HG03457 (cell line): Measurements from ENCODE around the gene UBASH3A.
A peak's percentile ranks its signal among the peaks of the same experiment; 100 is the strongest.

Experiments used
- ATAC-seq: cut with Tn5 transposase; IDR thresholded peaks from one replicate; pipeline ENCODE4 v1.9.1; 2021; ENCODE audit warnings: moderate number of reproducible peaks; ENCODE audit not compliant: unreplicated experiment

UBASH3A gene

DNA sequence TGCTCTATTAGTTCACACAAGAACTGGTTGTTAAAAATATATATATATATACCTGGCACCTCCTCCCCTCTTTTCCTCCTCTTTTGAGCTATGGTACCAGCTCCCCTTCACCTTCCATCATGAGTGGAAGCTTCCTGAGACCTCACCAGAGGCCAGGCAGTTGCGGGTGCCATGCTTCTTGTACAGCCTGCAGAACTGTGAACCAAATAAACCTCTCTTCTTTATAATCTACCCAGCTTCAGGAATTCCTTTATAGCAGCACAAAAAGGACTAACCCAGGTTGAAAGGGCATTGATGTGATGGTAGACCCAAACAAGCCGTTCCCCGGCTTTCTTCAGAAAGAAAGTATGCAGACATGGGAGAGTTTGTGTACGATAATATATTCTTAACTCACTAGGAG is 77.5 kb downstream of the UBASH3A start:
- ATAC-seq = no peak

DNA sequence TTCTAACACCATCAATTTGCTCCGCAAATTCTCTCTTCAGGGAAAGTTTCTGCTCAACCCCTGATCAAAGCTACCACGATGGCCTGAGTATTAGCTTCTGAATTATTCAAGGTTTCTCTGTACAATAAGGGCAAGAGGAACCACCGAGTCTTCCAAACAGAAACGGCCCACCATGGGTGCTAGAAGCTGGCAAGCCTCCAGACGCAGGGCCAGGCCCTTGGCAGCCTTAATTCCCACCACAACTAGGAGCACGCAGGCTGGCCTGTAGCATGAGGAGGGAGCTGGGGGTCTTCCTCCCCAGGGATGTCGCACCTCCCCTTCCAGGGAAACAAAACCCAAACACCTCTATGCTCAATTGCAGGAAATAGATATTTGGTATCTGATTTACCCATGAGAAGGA is 81.3 kb downstream of the UBASH3A start:
- ATAC-seq = no peak

DNA sequence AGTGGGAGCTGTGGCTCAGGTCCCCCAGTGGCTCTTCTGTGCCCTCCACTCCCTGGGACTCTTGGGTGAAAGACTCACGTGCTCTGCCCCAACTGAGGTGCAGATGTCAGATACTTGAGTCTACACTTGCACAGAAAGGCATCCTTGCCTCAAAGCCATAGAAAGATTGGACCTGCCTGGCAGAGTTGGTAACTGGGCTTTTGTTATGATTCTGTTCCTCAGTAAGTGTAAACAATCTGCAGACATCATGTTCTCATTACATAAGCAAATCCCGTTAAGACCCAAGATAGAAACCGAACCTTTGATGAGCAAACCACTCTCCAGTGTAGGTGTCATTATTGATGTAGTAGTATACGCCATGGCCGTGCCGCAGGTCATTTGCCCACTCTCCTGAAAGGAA is 82.4 kb downstream of the UBASH3A start:
- ATAC-seq = no peak

DNA sequence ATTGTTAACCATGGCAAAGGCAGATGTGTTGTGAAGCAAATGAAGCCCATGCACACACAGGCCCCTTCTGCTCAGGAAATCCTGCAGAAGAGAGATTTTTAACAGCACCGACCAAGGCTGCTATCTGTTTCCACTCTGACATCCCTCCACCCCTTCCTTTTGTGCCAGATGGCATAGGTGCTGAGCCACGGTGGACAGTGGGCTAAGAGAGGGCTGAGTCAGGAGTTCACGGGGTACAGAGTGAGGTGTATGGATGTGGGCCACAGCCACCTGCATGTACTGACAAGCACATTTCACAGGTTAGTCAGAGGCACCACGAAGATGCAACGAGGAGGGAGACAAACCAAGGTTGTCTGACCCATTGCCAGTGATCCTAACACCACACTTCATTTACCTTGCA is 82.8 kb downstream of the UBASH3A start:
- ATAC-seq = no peak

DNA sequence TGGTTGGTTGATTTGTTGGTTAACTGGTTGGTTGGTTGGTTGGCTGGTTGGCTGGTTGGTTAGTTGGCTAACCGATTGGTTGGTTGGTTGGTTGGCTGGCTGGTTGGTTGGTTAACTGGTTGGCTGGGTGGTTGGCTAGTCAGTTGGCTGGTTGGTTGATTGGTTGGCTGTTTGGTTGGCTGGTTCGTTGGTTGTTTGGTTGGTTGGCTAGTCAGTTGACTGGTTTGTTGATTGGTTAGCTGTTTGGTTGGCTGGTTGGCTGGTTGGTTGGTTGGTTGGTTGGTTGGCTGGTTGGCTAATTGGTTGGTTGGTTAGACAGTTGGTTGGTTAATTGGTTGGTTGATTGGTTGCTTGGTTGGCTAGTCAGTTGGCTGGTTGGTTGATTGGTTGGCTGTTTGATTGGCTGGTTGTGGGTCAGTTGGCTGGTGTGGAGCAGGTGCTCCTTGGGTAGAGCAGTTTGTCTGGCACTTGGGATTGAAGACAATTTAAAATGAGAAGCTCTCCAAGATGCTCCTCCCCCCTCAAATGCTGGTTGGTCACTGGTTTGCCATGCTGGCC is 85.4 kb downstream of the UBASH3A start:
- no peak for ATAC-seq

DNA sequence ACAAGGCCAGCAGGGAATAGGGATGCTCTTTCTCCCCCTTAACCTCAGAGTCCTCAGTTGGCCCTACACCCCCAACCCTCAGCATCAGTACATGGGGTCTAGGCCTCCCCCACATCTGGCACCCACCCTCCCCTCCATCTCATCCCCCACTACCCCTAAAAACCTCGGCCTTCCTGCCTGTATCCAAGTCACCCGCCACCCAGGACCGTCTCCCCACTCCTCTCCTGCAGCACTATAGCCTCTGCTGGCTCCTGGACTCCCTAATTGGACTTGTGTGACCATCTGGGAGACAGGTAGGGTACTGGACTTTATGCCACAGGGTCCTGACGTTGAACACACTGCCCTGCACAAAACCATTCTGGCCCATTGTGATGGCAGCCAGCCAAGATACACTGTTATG is 86.3 kb downstream of the UBASH3A start:
- no peak for ATAC-seq

DNA sequence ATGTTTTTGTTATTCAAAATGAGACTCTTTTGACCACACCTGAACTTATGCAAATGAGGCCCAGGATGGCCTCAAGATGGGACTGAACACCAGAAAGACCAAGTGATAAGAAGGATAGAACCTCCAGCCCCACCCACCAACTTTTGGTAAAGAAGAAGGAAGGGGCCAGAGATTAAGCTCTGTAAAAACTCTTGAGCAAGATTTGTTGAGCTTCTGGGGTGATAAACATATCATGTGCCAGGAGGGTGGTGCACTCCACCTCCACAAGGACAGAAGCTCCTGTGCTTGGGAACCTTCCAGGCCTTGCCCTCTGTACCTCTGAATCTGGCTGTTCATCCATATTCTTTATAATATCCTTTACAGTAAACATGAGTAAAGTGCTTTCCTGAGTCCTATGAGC is 87.0 kb downstream of the UBASH3A start:
- ATAC-seq = no peak

DNA sequence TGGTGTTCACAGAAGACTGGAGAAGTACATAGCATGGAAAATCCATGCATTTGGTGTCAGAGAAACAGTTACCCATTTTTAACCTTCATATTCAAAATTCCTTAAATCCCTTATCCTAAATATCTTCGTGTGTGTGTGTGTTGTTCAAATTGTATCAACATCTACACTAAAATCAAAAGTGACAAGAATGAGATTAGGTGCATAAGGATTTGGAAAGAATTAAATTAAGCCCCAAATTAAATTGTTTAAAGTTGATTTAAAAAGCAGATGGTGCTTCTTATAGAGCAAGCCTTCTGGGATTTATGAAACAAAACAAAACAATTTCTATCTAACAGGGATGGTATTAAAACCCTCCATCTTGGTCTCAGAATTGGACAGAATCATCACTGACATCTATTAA is 87.6 kb downstream of the UBASH3A start:
- ATAC-seq = no peak

DNA sequence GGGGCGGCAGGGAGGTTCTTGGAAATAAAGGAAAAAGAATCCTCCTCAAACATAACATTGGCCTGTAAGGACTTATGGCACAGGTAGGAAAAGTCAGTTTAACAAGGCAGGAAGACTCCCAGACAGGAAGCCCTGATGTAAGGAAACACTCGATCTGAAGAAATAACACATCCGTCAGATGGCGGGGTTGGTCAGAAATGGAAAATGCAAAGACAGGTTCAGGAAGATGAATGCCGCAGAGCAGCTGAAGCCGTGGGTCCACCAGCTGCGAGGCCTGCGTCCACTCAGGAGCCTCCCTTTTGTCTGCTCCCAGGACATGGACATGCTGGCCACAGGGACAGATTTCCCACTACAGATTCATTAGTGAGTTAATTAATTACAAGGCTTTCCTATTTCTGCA is 88.5 kb downstream of the UBASH3A start:
- ATAC-seq = no peak

DNA sequence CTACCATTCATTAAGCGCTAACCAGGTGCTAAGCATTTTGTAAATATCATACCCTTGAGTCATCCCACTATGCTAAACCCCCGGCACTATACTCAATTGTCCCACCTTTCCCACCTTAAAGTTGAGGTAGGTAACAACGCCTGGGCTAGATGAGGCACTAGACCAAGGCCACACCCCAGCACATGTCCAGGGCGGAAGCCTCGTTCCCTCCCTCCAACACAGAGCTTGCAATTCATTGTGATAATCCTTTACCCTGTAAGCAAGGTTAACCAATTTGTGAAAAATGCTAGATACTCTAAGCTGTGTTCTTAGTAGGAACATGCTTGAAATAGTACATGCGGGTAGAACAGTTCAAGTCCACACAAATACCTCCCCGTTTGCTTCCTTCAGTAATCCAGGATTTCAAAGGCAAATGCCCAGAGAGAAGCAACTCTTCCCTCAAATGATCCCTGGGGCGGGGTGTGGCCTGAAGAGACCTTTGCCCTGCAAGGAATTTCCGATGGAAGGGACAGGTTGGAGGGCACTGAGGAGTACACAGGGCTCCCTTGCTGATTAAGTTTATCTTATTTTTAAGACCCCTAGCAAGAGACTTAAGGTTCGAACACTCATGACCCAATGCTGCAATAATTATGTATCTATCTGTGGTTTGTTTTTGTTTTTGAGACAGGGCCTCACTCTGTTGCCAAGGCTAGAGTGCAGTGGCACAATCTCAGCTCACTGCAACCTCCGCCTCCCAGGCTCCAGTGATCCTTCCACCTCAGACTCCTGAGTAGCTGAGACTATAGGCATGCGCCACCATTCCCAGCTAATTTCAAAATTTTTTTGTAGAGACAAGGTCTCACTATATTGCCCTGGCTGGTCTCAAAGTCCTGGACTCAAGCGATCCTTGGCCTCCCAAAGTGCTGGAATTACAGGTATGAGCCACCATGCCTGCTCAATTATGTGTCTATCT is 89.7 kb downstream of the UBASH3A start:
- no peak for ATAC-seq

DNA sequence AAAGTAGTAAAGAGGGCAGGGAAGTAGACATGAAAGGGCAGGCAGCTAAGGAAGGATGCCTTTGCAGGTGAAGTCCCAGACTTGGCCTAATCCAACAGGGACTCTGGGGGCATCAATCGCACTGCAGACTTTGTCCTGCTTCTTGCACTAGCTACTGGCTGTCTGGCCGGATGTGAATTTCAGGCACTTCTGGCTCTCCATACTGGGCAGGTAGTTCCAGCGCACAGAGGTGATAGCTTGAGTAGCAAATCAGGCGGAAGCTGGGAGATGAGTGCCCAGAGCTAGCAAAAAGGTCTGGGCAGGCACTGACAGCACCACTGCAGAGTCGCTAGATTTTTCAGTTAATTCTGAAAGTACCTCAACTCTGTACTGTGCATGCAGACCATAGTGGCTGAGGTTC is 91.3 kb downstream of the UBASH3A start:
- ATAC-seq = no peak

DNA sequence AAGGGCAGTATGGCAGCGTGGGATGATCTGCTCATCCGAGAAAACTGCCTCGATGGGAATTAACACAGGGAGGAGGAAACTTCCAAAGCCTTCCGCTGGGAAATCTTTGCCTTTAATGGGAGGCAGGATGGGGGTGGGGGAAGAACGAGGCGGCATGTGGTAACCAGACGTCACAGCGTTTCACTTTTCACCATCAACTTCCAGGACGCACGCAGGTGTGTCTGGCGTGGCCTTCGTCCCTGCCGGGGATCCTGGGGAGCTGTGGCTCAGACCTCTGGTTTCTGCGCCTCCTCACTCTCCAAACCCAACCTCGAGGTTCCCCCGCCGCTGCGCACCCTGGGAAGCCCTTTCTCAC is 92.0 kb downstream of the UBASH3A start:
- ATAC-seq = no peak

DNA sequence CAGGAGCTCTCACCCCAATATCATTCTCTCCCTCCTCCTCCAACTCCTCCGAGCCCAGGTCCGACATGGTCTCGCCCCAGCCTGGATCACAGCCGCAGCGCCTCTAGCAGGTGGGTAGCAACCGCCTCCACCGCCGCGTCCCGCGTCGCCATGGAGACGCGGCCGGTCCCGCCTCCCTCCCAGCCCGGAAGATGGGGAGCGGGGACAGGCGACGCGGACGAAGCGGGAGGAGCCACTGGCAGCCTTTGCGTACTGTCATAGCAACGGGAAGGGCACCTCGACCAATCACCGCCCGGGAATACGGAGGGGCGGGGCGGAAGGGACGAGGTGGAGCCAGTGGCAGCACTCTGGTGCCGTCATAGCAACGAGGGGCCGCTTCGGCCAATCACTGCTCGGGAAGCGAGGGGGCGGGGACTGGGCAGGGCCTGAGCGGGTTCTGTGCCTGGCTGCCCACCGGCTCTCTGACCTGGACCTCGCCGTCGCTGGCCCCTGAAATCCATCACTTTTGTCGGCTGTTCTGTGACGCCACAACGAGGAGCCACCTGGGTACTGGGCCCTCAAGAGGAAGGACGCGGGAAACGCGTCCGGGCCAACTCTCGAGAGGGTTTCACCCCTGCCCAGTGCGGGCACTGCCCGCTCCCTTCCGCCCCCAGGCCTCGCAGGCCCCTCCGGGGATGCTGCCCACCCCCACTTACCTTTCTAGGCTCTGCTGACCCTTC is 92.6 kb downstream of the UBASH3A start, which contains the start of gene RSPH1:
TSS of gene RSPH1 (minus strand) at position 105 of the 719 bp plus-strand sequence. CDS start at position 67, 38 bp downstream.
- peak; percentile 97 for ATAC-seq

DNA sequence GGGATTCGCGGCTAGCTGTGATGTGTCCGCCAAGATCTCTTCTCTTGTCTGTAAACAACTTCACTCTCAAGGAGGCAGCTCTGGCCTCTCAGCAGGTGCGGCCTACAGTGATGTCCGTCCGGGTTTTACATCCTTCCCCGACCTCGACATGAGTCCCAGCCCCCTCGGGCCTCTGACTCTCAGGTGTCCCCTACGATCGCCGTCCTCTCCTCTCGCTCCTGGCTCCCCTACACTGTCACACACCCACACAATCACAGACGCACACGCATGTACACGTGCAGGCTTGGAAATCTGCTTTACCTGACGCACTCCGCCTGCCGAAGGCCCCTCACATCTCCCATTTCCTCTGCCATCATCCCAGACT is 93.1 kb downstream of the UBASH3A start:
- no peak for ATAC-seq
